ENCODE measurements around the gene ZC3H12C.

Gene ZC3H12C

DNA sequence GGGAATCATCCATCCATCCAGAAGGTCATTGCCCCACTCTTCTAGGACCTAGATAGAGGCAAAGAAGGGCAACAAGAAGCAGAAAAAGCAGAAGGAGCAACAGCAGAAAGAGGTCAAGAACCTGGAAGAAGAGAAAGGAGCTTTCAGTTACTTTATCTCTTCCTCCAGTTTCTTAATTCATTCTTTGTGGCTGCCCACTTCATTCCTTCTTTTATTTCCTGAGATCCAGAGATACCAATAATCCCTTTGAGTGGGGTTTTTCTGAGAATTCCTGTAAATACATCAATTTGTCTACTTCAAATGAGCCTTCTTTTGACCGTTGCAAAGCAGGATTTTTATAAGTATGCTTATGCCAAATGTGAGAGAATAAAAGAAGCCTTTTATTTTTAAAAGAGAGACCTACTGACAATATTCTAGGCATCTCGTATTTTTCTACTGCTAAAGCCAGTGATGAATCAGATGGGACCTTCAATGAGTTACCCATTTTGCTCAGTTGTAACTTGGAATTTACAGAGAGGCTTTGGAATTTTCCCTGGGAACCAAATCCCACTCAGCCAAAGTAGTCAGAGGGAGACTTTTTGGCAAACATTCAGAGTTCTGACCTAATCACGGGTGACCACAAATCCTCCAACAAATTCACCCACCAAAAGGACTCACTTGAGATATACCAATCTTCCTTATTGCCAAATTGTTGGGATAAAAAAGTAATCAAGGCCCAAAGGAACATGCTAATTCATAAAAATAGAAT is 54.9 kb downstream of the ZC3H12C start:
- in situ Hi-C loops (cut with MboI; ENCODE audit: low sequenced_read_pairs): no loop called here

DNA sequence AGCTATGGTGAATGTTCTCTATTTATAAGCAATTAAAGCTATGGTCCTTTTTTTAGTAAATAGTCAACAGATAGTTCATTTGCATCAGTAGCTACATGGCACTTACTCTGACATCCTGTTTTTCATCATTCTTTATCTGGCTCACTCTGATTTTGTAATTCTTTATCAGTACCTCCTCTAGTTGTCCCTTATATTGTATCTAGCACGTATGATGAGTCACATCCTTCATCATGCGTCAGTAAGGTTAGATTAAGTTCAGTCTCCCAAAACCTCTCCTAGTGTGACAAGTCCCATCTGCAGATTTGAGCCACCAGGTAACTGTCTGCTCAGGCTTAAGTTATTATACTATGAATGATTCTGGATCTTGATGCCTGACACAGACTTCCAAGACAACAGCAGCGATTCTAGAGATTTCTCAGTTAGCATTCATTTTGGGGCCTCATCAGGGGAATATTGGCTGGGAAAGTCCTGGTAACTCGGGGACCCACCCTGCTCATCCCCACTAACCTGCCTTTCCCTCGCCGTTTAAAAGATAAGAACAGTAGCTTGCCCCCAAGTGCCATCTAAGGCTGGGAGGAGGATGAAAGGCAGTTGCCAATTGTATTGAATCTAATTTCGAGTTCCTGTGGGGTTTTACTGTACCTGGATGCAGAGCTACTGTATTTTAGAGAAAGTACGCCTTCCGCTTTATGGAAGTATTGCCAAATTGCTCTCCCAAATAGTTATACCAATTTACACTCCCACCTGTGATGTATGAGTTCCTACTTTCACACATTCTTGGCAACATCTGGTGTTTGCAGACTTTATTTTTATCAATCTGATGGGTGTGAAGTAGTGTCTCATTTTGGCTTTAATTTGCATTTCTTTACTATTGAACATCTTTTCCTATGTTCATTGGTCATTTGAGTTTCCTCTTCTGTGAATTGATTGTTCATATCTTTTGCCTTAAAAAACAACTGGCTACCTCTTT is 55.9 kb downstream of the ZC3H12C start:
- in situ Hi-C loops (cut with MboI; ENCODE audit: low sequenced_read_pairs): no loop called here

DNA sequence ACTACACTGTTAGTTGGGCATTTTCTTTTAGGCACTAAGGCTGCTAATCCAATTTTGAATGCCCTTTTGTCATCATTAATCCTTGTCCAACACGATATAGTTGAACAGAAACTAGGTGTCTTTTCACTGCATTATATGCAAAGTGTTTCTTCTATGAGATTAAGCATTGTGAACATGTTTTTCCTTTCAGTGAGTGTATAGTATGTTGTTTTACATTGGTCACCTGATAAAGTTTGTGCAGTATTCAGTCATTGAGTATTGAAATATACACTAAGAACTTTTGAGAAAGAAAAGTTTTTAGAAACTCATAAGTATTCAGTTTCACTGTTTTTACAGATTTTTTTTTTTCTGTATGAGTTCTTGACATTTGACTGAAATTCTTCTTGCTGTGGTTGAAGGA is 59.0 kb downstream of the ZC3H12C start:
- in situ Hi-C loops (cut with MboI; ENCODE audit: low sequenced_read_pairs): no loop called here

DNA sequence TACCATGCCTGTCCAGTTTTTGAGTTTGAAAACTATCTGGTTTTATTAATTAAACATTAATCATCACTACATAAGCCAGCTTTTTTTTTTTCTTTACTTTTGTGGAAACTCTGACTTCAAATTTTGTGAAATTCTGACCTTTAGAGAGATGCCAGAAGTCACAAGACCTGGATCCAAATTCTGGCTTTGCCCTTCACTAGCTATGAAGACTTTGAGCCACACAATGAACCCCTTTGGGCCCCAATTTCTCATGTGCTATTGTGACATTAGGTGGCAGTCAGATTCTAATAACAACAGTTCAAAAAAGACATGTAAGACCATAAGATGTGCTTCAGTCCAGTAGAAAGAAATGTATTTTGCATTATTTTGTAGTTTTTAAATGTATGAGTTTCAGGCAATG is 60.3 kb downstream of the ZC3H12C start:
- in situ Hi-C loops (cut with MboI; ENCODE audit: low sequenced_read_pairs): no loop called here

DNA sequence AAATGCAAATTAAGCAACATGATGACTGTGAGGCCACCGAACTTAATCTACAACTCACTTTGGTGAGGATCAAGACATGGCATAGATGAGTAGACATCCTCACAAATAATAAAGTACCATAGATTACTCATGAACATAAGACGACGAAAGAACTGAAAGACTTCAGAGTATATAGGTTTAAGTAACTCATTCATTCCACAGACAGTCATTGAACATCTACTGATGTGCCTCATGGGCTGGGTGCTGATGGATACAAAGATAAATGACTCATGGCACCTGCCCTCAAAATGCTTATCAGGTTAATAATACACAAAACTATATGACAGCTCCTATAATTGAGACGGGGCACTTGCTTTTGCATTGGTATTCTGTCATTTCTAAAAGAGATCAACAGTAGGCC is 63.3 kb downstream of the ZC3H12C start:
- in situ Hi-C loops (cut with MboI; ENCODE audit: low sequenced_read_pairs): no loop called here

DNA sequence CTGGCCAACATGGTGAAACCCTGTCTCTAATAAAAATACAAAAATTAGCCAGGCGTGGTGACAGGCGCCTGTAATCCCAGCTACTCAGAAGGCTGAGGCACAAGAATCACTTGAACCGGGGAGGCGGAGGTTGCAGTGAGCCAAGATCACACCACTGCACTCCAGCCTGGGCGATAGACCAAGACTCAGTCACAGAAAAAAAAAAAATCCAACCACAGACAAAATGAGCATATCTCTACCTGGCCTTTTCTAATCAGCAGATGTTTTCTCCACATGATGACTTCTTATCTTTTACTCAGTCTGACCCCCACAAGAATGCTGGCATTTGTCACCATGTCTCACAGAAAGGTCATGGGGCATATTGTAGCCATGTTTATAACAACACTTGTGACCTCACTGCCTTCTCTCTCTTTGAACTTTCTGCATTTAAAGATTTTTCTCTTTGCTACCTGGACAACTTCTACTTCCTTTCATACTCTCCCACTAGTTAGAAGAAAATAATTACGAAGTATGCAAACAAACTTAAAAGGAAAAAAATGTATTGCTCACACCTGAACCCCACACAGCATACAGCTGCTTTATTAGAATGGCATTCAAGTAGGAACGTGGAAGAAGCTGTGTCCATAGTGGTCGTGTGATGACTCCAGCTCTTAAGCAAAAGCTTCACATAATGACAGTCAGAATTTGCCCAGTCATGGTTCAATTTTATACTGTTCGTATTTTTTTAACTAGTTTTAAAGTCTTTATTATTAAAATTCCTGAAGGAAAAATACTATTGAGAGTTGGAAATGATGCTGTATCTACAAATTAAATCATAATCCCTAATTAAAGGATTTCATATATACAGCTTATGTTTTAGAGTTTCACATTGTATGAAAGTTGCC is 65.4 kb downstream of the ZC3H12C start:
- in situ Hi-C loops (cut with MboI; ENCODE audit: low sequenced_read_pairs): no loop called here

DNA sequence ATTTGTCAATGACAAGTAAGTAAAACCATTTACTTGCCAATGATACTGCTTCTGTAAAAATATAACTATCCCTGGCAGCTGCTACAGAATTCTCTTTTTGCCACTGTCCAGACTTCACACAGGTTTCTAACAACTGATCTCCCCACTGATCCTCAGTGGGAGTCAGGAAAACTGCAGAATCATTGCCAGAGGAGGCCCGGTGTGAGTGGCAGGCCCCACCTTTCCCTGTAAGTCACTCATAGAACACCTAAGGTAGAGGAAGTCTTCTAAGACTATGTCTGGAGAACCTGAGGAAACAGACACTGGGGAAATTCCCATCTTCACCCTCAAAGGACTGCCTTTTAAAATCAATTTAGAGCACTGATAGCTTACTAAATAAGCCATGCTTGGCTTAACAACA is 66.3 kb downstream of the ZC3H12C start:
- in situ Hi-C loops (cut with MboI; ENCODE audit: low sequenced_read_pairs): no loop called here

DNA sequence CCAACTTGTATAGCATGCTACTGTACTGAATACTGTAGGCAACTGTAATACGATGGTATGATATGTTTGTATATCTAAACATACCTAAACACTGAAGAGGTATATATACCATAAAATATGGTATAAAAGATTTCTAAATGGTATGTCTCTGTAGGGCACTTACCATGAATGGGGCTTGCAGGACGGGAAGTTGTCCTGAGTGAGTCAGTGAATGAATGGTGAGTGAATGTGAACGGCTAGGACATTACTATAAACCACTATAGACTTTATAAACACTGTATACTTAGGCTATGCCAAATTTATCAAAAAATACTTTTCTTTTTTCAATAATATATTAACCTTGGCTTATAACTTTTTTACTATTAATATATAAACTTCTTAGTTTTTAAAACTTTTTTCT is 66.8 kb downstream of the ZC3H12C start:
- in situ Hi-C loops (cut with MboI; ENCODE audit: low sequenced_read_pairs): no loop called here

DNA sequence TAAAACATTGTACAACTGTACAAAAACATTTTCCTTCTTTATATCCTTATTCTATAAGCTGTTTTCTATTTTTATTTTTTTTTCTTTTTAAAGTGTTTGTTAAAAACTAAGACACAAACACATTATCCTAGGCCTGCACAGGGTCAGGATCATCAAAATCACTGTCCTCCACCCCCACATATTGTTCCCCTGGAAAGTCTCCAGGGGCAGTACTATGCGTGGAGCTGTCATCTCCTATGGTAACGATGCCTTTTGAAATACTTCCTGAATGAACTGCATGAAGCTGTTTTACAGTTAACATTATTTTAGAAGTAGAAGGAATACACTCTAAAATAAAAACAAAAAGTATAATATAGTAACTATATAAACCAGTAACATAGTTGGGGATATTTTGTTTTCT is 67.2 kb downstream of the ZC3H12C start:
- in situ Hi-C loops (cut with MboI; ENCODE audit: low sequenced_read_pairs): no loop called here

DNA sequence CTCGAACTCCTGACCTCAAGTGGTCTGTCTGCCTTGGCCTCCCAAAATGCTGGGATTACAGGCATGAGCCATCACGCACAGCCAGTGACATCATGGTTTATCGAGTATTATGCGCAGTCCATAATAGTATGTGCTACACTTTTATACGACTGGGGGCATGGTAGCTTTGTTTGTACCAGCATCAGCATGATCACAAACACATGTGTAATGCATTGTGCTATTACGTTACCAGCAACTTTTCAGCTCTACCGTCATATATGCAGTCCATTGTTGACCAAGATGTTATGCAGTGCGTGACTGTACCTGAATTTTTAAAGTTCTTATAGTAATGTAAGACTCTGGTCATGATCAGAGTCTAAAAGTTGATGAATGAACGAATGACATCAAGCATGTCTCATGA is 67.9 kb downstream of the ZC3H12C start:
- in situ Hi-C loops (cut with MboI; ENCODE audit: low sequenced_read_pairs): no loop called here

DNA sequence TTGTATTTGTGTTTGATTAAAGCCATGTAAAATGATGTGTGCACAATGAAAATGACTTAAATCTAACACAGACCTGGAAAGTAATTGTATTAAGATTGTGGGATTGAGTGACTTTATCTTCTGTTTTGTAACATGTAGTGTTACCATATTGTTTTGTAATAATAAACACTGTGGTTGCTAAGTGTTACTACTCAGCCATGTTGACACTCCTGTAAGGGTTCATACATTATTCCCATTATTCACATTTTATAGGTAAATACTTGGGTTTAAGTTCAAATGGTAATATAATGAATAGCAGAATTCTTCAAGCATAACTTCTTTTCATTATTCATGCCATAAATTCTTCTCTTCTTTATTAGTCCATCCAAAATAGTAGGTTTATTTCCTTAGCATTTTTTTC is 69.0 kb downstream of the ZC3H12C start:
- in situ Hi-C loops (cut with MboI; ENCODE audit: low sequenced_read_pairs): no loop called here

DNA sequence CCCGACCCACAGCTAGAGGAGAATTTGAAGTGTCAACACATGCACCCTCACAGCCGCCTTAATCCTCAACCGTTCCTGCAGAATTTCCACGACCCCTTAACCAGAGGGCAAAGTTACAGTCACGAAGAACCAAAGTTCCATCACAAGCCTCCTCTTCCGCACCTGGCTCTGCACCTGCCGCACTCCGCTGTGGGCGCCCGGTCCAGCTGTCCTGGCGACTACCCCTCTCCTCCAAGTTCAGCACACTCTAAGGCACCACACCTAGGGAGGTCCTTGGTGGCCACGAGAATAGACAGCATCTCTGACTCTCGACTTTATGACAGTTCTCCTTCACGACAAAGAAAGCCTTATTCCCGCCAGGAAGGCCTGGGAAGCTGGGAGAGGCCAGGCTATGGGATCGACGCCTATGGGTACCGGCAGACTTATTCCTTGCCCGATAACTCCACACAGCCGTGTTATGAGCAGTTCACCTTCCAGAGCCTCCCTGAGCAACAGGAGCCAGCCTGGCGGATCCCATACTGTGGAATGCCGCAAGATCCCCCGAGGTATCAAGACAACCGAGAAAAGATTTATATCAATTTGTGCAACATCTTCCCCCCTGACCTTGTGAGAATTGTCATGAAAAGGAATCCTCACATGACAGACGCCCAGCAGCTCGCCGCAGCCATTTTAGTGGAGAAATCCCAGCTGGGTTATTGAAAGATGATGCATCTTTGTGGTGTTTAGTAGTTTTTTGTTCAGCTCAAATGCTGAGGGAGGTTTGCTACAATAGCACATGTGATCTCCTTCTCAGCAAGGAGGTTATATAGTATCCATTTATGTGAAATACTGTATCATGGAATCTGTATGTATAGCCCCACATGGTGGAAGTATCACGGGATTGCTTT is 72.1 kb downstream of the ZC3H12C start:
- in situ Hi-C loops (cut with MboI; ENCODE audit: low sequenced_read_pairs): no loop called here

DNA sequence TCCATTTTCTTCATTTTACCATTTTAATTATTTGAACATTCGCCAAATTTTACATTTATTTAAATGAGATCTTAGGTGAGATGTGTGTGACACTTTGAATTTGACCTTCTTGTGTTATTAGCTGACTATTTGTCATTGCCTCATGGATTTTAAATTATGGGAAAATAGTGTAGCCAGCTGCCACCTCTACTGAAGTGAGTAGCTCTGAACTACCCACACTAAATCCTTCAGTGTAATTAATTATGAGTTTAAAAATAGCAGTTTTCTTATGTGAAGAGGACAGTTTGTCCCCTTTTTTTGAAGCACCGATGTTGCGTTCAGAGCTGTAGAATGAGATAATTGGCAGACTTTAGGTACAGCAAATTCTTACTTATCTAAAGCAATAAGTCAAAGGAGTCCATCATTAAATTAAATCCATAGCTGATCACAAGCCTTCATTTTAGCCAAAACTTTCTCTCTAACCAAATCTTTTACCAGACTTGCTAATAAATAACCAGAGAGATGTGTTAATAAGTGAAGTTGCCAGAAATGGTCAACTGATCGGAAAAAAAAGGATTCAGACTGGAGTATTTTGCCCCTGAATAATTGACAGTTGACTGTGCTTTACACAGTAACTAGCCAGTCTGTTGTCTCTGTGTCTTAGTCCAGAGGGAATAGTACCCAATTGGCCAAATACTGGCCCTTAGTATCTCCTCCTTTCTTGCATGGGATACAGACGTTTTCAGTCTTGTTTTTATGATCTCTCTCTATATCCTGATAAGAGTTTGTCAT is 75.0 kb downstream of the ZC3H12C start:
- in situ Hi-C loops (cut with MboI; ENCODE audit: low sequenced_read_pairs): no loop called here

DNA sequence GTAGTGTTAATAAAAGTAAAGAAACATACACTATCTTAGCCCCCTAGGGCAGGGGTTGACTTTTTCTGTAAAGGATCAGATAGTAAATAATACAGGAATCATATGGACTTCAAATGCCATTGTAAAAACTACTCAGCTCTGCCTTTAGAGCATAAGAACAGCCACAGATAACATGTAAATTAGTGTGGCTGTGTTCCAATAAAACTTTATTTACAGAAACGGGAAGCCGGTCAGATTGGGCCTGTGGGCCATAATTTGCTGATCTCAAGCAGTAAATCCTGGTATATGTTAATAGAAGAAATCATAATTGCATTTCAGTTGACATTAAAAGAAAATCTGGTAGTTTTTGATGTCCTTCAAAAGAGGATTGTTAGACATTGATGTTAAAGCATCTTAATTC is 76.5 kb downstream of the ZC3H12C start:
- in situ Hi-C loops (cut with MboI; ENCODE audit: low sequenced_read_pairs): no loop called here

DNA sequence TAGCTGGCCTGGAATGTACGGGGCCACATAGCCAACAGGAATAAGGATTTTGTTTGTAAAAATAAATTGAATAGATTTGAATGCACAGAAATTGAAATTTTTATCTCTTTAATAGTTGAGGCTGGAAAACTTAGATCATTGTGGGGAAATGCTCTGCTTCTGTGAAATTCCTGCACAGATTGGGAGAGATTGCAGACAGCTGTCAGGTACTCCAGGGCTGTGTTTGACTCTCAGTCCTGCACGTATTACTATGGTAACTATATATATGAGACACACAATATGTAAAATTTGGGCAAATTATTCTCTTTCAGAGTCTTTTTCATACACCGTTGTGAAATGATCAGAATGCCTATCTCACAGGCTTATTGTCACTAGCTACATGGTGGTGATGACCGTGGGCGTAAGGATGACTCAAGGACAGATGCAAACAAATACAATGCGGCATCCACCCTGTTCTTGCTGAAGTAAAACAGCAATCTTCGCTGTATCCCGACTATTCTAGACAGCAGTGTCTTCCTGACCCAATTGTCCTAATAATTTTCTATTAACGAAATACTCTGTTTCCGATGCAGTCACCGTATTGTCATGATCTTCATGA is 79.4 kb downstream of the ZC3H12C start:
- in situ Hi-C loops (cut with MboI; ENCODE audit: low sequenced_read_pairs): no loop called here

DNA sequence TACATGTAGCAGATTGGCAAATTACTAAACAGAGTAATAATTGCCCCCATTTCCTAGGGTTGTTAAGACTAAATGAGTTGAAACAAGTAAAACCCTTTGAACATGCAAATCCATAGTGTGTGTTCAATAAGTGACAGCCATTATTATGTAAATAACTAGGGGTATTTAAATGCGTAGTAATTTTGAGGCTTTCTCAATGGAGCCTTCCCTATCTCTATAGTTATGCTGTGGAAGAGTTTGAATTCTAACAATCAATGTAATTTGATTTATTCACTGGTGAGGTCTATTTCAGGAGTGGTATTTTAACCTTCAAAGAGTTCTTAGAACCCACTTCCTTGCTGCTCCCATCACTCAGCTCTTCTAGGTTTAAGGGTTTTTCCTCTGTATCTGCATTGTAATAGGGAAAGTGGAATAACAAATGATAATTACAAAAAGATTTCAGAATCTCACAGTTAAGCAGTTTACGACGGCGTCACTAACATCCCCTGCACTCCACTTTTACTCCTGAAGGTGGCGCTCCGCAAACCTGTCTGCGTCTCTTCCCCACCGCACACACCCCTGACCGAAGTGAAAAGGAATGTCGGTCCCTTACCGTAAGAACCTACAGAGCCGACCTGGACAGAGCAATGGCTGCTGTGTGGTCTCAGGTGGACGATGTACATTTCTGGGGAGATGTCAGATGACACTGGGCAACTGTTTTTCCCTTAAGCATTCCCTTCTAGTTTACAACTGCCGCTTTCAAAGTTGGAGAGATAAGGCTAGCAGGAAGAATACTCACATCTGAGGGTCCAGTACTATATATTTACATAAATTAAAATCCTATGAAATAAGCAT is 80.8 kb downstream of the ZC3H12C start:
- in situ Hi-C loops (cut with MboI; ENCODE audit: low sequenced_read_pairs): no loop called here

DNA sequence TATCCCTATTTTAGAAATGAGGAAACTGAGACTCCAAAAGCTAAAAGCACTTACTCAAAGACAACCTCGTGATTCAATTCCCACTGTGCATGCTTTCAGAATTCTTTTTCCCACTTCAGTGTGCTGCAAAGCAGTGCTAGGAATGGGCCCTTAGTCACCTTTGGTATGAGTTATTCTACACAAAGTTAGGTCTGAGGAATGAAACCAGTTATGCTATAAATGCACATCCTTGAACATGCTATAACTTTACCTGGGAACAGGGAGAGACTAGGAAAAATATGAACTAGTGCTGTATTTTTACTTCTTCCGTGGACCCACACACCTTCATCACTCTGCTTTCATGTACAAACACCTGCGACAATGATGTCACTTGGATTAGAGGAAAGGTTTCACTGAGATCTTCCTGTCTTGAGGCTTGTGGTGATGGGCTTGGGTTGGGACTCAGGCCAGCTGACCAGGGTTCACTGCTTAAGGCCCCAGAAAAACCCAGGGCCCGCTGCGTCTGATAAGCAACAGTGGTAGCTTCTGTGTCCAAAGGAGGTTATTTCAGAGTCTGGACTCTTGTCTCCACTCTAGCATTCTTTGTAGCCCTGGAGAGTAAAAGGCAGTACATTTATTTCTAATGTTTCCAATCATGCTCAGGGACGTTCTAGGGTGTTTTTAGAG is 81.6 kb downstream of the ZC3H12C start:
- in situ Hi-C loops (cut with MboI; ENCODE audit: low sequenced_read_pairs): no loop called here

Measured in HL-60/S4 treated with retinoic acid at 250 ng/mL for 4 days and 3 days (cell line).